ENCODE measurements around the gene GALNT17. TPM values are rescaled to one million over a fixed set of nuclear protein-coding genes. Genes with fewer than 3 reads are reported as not detected.

The GALNT17 gene
- total RNA-seq, 1 donor from 2014 or later = 0.12 TPM

- TF ChIP-seq, protein P1, sequence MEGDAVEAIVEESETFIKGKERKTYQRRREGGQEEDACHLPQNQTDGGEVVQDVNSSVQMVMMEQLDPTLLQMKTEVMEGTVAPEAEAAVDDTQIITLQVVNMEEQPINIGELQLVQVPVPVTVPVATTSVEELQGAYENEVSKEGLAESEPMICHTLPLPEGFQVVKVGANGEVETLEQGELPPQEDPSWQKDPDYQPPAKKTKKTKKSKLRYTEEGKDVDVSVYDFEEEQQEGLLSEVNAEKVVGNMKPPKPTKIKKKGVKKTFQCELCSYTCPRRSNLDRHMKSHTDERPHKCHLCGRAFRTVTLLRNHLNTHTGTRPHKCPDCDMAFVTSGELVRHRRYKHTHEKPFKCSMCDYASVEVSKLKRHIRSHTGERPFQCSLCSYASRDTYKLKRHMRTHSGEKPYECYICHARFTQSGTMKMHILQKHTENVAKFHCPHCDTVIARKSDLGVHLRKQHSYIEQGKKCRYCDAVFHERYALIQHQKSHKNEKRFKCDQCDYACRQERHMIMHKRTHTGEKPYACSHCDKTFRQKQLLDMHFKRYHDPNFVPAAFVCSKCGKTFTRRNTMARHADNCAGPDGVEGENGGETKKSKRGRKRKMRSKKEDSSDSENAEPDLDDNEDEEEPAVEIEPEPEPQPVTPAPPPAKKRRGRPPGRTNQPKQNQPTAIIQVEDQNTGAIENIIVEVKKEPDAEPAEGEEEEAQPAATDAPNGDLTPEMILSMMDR (conservative IDR thresholded peaks at IDR 0.05; ENCODE audit: low read depth, low read length) = no peak
- DNase-seq (ENCODE audit: low read depth) = no peak
These were observed 52.7 kb downstream of the GALNT17 start for GRCh38 chr7:71184609-71185008.

DNA sequence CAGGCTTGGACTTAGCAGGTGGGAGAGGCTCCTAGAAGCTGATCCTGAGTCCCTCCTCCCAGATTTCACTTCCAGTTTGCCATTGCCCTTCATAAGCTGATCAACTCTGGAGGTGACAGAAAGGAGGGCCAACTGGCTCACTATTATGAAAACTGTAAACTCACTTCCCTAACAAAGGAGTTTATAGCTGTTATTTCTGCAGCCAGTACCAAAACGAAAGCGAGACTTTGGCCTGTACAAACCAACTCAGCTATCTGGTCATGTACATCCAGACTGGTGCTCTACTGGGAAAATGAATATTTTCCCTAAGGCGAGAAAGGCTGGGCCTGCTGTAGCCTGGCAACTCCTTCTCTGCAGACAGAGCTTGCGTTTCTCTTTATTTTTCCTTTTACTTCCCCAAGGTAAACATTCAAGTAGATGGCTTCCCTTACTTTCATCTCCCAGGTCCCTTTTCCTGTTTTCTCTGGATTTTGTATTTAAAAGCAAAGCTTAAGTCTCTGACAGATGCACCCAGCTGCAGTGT is 54.7 kb downstream of the GALNT17 start:
- DNase-seq (ENCODE audit: low read depth) = no peak
- no peak overlapping the region for H3K4me3 ChIP-seq (ENCODE audit: low read depth, low read length)
- TF ChIP-seq, protein P1 (conservative IDR thresholded peaks at IDR 0.05; ENCODE audit: low read depth, low read length) = no peak

More at GRCh38 chr7:71184609-71185008, 52.7 kb downstream of the GALNT17 start:
- H3K4me3 ChIP-seq (ENCODE audit: low read depth, low read length) = no peak overlapping the region

GRCh38 chr7:71191771-71192170 is 59.8 kb downstream of the GALNT17 start:
- no peak overlapping the region for H3K4me3 ChIP-seq (ENCODE audit: low read depth, low read length)
- no peak for DNase-seq (ENCODE audit: low read depth)
- TF ChIP-seq, protein P1 (conservative IDR thresholded peaks at IDR 0.05; ENCODE audit: low read depth, low read length) = no peak

DNA sequence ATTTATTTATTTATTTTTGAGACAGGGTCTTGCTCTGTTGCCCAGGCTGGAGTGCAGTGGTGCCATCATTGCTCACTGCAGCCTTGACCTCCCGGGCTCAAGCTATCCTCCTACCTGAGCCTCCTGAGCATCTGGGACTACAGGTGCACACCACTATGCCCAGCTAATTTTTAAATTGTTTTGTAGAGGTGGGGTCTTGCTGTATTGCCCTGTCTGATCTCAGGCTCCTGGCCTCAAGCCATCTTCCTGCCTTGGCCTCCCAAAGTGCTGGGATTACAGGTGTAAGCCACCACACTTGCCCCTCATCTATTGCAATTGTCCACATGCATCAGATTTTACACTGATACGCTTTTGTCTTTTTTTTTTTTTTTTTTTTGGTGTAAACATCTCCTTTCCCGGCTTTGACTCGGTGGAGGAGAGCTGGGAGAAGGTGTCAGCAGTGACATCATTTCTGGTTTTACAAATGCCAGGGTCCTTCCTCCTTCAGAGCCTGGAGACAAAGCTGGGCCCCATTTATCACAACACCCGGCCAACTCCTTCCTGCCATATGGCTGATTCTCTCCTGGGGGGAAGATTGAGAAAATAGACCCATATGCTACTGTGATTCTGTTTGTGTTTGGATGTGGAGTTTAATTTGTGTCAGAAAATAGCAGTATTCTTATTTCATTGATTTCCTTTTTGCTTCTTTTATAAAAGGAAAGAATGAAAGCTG is 61.3 kb downstream of the GALNT17 start:
- DNase-seq (ENCODE audit: low read depth) = no peak
- H3K4me3 ChIP-seq (ENCODE audit: low read depth, low read length) = no peak overlapping the region
- TF ChIP-seq, protein P1 (conservative IDR thresholded peaks at IDR 0.05; ENCODE audit: low read depth, low read length) = no peak

DNA sequence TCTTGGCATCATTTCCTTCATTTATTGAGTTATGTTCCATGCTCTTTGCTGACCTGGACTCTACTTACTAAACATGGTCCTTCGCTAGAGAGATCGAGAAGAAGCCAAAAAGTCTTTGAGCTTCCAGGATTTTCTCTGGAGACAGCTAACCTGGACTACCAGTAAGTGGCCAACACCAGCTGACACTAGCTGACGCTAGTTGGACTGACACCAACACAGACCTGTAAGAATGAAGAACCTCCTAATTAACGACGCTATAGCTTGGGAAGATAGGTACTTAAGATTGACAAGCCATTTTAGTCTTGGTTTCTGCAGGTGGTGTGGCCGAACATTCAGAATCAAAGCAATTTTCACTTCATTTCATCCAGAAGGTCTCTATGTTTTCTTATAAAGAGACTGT is 66.4 kb downstream of the GALNT17 start:
- no peak overlapping the region for H3K4me3 ChIP-seq (ENCODE audit: low read depth, low read length)
- DNase-seq (ENCODE audit: low read depth) = no peak
- TF ChIP-seq, protein P1 (conservative IDR thresholded peaks at IDR 0.05; ENCODE audit: low read depth, low read length) = no peak

DNA sequence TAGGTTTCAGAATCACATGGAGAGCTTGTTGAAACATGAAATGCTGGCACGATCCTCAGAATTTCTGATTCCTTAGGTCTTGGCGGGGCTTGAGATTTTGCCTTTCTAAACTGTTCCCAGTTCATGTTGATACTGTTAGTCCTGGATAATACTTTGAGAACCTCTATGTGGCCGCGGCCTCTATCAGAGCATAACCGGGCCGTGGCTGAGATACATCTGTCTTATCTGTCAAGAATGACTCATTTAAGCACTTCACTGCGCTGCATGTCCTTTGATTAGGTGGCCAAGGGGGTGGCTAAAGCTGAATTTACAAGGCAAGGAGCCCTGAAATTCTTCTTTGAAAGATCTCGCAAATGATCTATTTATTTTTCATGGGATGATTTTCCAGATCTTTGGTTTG is 66.9 kb downstream of the GALNT17 start:
- TF ChIP-seq, protein P1 (conservative IDR thresholded peaks at IDR 0.05; ENCODE audit: low read depth, low read length) = no peak
- no peak overlapping the region for H3K4me3 ChIP-seq (ENCODE audit: low read depth, low read length)
- no peak for DNase-seq (ENCODE audit: low read depth)

DNA sequence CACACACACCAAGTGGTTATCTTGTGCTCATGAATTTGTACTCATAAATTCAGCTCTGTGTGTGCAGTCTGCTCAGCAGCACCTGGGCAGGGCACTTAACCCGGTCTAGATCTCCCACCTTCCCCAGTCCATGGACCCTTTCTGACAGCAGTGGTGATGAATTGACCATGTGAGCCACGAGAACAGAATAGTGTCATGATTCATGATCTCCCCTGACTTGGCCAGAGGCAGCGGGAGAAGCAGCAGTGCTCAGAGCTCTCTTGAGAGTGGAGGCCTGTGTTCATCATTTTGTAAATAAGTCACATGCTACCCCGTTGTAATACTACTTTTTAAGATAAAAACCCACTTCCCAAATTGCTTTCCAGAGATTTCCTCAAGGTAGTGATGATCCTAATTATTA is 74.2 kb downstream of the GALNT17 start:
- no peak for DNase-seq (ENCODE audit: low read depth)
- TF ChIP-seq, protein P1 (conservative IDR thresholded peaks at IDR 0.05; ENCODE audit: low read depth, low read length) = no peak
- no peak overlapping the region for H3K4me3 ChIP-seq (ENCODE audit: low read depth, low read length)
